Skin epidermis (tissue), 12 donors: ENCODE data around the gene CFAP77.

Experiments
- H3K27ac ChIP-seq, 21 experiments: fragments of 200-600 bp; sonication (generic) in 11 of 21; one replicate each; pipeline ENCODE4 v1.5.0; 2020; ENCODE audit warnings: mild to moderate bottlenecking in 3 of 21, inconsistent platforms in 2 of 21, moderate library complexity in 2 of 21
- H3K4me3 ChIP-seq, 7 experiments: fragments of 200-600 bp; sonication (generic) in 2 of 7; one replicate each; pipeline ENCODE4 v1.5.0; 2020; ENCODE audit warnings: inconsistent platforms in 2 of 7, mild to moderate bottlenecking in 2 of 7, moderate library complexity in 1 of 7

CFAP77 gene

GRCh38 chr9:132609184-132609583 is 199.2 kb downstream of the CFAP77 start:
- Histone ChIP-seq H3K4me3 (no peak overlapping the region), H3K27ac (no peak overlapping the region)

DNA sequence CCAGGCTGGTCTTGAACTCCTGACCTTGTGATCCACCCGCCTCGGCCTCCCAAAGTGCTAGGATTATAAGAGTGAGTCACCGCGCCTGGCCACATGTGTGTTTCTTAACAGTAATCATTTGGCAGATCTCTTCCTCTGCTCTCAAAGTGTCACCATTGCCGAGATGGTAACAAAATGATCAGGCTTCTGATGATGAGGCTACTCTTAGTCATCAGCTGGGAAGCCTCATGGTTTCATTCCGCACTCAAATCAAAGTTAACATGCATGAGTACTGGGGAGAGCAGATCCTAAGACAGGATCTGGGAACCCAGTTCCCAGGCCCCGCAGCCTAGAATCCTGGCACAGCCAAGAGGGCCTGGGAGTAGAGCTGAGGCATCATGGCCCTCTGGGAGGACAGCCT is 199.8 kb downstream of the CFAP77 start:
- Histone ChIP-seq H3K4me3 (no peak overlapping the region), H3K27ac (no peak overlapping the region)

DNA sequence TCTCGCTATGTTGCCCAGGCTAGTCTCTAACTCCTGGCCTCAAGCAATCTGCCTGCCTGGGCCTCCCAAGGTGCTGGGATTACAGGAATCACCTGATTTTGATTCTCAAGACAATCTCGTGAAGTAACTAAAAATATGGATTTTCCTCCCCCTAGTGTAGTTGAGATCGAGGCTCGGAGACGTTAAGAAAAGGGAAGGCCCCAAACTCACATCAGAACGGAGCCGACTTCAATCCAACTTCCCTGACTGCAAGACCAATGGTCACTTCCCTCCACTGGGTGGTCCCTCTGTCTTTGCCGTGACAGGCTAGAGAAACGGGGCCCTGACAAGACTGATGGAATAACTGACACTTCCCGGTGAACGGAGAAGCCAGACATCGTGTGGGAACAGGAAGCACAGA is 200.7 kb downstream of the CFAP77 start:
- Histone ChIP-seq H3K27ac (no peak overlapping the region), H3K4me3 (no peak overlapping the region)

- Histone ChIP-seq H3K27ac (no peak overlapping the region), H3K4me3 (no peak overlapping the region)
Measured at GRCh38 chr9:132614324-132614723, 204.3 kb downstream of the CFAP77 start.

DNA sequence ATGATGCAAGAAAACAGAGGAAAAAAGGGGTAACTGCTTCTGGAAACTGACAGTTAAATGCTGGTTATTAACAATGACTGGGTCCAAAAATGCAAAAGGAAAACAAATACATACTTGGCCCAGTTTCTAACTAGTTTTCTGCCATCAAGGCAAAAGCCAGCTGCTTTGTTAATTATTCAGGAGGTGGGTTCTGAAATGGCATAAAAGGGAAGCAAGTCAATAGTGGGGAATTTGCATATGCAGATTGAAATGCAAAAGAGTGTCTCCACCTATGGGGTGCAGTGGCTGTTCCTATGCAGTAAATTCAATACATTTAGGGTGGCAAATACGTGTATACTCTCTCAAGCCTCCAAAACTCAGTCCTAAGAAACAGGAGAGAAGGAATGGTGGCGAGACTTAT is 205.8 kb downstream of the CFAP77 start:
- no peak overlapping the region for H3K27ac ChIP-seq
- H3K4me3 ChIP-seq = no peak overlapping the region

DNA sequence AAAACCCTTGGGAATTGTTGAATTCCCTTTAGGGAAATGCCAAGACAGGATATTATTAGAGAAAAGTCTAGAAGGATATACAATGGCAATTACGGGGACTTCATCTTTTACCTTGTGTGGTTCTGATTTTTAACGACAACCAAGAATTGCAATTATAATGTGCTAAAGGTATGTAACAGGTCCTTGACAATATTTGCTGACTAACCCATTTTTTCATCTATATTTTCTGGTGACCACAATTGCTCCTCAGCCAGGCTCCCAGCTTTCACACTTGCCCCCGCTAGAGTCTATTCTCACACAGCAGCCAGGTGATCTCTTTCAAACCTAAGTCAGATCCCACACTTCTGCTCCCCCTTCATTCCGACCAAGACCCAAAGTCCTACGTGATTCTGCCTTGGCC is 206.7 kb downstream of the CFAP77 start:
- H3K4me3 ChIP-seq = no peak overlapping the region
- no peak overlapping the region for H3K27ac ChIP-seq

DNA sequence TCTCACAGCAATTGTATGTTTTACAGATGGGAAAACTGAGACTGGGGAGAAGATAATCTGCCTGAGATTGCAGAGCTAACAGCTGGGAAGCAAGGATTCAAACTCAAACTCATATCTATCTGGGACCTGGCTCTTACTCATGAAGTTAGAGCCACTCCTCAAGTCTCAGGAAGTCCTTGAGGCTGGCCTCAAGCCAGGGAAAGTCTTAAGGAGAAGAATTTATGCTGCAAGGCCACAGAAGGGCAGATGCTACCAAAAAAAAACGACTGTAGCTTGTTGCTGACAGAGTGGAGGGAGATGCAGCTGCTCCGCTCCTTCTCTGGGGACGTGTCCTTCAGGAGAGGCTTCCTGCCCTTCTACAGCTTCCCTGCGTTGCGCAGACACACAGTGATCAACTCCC is 212.1 kb downstream of the CFAP77 start:
- Histone ChIP-seq H3K27ac (no peak overlapping the region), H3K4me3 (no peak overlapping the region)
